Right renal pelvis (tissue), 4 donors: Measurements from ENCODE around the gene SPEM2. TPM values are rescaled to one million over a fixed set of nuclear protein-coding genes. Genes with fewer than 3 reads are reported as not detected.

Experiments used
- DNase-seq, 4 donors: peaks; one replicate each; pipeline ENCODE4 v3.0.0-alpha.2; 2013; ENCODE audit warnings: low read depth in 4 of 4, low spot score in 3 of 4, missing footprints in 1 of 4
- polyA plus RNA-seq, 4 donors: library from polyadenylated mRNA; unstranded; fragments of 120-200 nt; gene quantifications; one replicate each; pipeline ENCODE4 v1.2.1, GENCODE V29; 2013; ENCODE audit not compliant: insufficient read length in 4 of 4

SPEM2 gene
- polyA plus RNA-seq, 4 donors: 0.12 TPM; not detected in 2

DNA sequence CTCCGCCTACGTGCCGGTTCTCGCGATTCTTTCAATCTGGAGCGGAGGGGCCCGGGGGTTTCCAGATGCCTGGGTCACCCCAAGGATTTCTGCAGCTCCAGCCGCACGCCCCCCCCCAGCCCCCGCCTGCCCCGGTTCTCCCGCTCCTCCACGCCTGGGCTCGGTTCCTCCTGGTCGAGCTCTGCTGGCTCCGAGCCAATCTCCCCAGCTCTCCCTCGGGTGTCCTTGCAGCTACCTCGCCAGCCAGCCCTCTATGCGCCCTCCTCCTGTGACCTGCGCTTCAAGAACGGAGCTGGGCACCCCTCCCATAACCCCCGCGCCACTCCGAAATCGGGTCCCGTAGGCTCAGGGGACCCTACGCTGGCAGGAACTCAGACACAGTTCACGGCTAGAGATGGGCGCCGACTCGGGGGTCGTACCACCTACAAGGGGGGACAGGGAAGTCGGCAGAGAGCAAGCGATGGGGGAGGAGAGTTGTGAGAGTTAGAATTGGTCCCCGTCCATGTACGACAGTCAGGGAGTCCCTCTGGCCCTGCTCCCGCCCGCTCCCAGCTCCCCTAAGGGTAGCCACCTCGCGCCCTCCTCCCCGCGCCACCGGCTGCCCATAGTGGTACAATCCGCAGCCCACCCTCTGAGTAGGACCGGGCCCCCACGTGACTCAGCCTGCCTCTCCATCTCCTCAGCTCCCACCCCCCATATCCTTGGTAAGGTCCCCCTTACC, 14.9 kb downstream of the SPEM2 start:
- DNase-seq: no peak

DNA sequence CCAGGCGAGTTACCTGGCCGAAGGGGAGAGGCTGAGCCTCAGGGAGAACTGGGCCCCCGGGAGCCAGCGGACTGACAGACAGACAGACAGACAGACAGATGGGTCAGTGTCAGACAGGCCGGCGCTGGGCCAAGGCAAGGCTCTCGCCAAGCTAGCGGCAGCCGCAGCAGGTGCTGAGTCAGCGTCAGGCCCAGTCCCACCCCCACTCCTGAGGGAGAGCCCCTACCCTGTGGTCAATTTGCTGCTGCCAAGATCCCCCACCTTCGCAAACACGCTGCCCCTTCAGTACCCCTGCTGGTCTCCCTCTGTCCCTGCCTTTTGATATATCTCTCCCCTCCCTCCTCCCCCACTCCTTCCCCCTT, 15.4 kb downstream of the SPEM2 start:
- no peak for DNase-seq

DNA sequence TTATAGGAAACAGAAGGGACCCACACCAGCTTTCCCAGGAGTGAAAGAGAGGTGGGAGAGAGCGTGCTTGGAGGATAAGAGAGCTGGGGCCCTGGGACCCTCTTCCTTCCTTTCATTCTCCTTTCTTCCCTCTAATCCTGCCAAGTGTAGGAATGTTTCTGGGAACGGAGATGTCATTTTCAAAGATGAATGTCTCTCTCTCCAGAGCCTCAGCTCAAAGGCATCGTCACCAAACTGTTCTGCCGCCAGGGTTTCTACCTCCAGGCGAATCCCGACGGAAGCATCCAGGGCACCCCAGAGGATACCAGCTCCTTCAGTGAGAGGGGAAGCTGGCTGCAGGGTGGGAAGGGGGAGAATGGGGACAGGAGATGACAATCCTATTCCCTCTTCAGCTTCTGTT, 15.8 kb downstream of the SPEM2 start:
- DNase-seq: no peak

DNA sequence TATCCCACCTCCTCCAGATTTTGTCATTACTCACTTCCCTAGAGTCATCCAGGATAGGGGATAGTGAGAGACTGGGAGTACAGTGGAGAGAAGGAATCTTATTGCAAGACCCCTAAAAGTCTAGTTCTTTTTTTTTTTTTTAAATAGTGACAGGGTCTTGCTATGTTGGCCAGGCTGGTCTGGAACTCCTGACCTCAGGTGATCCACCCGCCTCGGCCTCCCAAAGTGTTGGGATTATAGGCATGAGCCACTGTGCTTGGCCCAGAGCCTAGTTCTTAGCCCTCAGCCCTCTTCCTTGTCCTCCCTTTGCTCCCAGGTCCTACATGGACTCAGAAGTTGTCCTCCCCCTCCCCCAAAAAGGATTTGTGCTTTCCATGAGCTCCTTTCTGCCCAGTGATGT, 16.7 kb downstream of the SPEM2 start:
- DNase-seq: no peak

DNA sequence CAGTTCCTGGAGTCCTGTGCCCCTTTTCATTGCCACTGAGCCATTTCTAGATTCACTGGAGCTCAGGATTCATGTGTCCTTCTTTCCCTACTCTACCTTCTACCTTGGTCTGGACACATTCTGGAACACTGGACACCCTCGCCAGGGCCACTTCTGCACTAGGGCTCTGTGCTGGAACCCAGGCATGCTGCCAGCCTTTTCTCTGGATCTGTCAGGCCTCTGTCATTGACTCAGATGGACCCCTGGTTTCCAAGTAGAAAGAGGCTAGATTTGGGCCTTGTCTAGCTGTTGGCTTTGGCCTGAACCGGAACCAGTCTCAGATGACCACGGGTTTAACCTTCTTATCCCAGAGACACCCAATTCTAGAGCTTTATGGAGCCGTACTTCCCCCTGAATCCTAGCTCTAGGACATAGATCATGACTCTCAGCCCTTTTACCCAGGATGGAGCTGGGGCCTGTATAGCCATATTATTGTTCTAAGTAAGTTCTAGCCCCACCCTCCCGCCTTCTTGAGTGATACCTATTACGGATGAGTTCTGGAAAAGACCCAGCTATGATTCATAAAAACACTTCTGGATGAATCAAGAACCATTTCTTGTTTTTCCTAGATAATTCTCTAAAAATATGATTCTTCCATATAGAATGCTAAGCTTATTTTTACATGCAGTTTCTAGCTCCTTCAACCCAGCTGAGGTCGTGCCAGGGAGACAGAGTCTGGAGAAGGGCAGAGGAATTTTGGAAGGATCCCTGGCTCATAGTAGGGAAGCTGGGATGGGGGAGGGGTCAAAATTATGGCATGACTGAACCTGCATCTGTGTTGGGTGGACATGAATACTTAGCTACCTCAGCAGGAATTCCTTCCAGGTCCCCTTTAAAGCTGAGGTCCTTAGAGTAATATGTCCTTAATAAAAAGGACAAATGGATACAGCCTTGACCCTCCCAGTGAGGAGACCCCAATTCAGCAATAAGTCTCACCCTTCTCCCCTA, 18.4 kb downstream of the SPEM2 start:
- DNase-seq: no peak

DNA sequence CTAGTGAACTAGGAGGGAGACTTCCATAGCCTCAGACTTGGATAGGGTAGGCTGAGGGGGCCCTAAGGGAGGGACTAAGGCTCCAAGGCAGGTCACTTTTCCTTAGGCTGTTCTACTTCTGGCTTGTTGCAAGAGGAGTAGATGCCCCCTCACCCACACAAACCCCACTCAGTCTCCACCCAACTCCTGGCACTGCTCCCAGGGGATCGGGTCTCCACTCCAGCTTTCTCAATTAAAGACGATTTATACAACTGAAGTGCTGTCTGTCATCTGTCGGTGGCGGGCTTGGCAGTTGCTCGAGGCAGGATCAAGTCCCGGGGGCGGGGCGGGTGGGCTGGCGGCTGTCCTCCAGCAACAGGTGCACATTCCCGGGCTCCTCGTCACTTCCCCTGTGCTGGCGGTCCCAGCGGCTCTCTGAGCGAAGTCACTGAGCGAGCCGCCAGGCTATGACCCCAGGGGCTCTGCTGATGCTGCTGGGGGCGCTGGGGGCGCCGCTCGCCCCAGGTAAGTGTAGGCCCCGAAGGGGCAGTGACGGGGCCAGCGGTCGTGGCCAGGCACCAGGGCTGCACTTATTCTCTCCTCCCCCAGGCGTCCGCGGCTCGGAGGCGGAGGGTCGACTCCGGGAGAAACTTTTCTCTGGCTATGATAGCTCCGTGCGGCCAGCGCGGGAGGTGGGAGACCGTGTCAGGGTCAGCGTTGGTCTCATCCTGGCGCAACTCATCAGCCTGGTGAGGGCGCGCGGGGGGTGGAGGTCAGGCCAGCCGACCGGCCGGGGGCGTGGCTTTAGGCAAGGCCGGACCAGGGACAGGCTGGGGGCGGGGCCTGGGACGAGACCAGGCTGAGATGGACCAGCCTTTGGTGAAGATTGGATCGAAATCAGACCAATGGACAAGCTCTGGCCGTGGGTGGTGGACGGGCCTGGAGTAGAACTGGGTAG, 19.5 kb downstream of the SPEM2 start, which contains the start of gene CHRNB1:
TSS of gene CHRNB1 (plus strand) at position 380 of the 937 bp plus-strand sequence. CDS start at position 447, 67 bp downstream.
- no peak for DNase-seq

DNA sequence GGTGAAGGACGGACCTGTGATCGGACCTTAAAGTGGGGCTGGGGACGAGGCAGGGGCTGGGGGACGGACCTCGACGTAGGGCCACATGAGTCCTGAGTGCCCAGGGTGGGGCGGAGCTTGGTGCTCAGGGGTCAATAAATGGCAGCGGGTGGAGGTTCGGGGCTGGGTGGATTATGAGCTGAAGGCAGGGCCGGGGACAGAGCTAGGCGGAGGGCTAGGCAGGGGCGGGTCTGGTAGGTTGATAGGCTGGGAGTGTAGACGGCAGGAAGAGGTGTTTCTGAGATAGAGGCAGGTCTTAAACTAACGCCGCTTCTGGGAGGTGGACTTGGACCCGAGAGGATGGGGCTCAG, 20.2 kb downstream of the SPEM2 start:
- no peak for DNase-seq

DNA sequence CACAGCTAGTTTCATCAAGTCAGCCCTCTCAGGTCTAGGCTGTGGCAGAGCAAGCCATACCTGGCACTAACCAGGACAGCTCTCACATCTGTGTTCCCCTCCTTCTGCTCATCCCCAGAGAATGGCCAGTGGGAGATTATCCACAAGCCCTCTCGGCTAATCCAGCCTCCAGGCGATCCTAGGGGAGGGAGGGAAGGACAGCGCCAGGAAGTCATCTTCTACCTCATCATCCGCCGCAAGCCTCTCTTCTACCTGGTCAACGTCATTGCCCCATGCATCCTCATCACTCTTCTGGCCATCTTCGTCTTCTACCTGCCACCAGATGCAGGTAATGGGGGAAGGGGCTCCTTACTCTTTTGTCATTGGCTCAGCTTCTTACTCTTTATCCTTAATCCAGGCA, 23.0 kb downstream of the SPEM2 start:
- DNase-seq: no peak

DNA sequence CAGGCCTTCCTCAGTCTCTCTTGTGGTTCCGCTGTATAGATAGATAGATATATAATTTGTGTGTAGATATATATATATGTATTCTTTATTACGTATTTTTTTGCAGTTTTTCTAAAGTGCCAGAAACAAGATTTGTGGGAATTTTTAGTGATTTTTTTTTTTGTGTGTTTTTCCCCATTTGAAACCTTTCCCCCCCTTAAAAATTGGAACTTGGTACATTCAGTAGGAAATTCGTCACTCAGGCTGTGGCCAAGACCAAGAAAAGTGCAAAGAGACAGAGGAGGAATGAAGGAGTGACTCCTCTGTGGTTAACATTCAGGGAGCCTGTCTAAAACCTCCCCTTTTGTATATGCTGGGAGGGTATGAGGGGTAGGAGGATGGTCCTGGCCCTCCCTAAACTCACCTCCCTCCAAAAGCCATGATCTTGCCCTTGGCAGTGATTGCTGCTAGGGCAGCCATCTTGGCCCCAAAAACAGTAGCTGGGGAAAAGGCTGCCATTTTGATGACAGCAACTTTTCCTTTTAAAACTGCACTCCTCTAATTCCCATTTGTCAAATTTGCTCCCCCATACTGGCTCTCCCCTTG, 34.6 kb downstream of the SPEM2 start:
- DNase-seq: no peak

DNA sequence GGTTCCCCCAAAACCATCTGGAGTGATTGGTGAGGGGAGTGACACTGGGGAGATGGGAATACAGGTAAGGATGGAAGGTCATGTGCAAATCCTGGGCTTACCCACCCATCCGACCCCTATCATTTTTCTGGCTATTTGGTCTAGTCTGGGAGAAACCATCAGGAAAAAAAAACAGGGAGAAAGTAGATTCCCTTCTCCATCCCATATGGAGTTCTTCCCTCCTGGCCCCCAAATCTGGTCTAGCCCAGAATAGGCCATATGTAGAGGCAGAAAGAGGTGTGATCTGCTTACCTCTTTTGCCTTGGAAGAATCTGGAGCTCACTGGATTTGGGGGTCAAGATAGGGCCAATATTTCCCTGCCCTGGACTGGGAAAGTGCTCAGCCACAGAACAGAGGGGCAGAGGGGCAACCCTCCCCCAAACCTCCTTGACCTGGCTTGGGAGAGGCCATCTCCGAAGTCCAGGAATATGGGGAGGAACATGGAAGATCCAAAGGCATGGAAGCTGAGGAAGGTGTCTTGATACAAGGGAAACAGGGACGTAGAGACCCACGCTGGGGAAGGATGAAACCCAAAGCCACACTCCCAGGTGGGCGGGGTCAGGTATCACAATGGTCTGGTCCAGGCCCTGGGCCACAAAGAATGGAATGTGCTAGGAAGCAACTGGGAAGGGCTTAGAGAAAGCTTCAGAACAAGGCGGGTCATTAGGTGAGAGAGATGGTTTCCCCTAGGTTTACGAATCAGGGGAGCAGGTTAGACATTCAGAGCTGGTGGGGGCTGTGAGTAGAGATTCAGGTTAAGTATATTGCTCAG, 35.6 kb downstream of the SPEM2 start:
- no peak for DNase-seq

DNA sequence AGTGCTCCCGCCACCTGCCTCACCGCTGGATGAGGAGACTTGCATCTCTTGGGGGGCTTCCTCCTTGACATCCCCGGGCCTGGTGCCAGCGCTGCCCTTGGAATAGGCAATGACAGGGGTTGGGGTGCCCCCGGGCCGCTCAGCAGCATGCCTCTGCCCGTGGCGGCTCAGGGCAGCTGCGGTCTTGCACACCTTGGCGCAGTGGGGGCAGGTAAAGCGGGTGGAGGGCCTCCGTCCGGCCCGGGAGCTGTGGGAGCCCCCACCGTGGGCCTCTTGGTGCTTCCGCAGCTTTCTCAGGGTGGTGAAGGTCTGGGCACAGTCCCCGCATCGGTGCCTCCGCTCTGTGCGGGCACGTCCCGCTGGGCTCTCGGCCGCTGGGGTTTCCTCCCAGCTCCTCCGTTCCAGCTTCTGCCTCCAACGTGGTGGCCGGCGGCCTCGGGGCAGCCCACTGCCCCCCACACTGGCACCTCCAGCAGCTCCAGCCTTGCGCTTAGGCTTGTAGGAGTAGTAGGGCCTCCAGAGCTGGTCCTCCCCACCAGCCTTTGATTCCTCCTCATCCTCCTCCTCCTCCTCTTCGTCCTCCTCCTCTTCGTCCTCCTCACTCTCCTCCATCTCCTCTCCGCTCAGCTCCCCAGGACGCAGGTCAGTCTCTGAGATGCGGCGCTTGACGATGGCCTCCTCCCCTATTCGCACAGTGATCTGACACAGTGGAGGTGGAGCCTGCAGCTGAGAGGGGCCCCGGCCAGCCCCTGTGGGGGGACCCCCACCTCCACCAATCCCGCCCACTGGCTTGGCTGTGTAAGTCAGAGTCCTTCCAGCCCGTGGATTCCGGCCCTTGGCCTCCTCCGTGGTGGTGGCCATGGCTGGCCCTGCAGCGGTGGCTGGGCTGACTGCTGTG, 37.3 kb downstream of the SPEM2 start:
- DNase-seq: no peak

DNA sequence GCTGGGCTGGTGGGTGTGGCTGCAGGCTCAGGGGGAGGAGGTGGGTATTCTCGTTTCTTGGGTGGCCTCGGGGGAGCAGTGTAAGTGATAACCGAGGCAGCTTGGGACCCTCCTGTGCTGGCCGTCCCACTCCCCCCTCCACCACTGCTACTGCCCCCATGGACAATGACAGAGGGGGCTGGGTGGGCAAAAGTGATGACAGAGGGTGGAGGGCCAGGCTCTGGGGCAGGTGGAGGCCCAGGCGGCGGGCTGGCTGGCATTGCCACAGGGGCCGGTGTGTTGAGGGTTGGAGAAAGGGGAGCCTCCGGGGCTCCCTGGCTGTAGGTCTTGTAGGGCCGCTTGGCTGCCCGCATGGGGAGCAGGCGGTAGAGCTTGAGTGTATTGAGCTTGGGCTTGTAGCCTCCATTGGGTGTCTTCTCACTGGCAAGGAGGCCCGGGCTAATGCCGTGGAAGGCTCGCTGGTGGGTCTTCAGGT, 38.0 kb downstream of the SPEM2 start:
- DNase-seq: no peak

DNA sequence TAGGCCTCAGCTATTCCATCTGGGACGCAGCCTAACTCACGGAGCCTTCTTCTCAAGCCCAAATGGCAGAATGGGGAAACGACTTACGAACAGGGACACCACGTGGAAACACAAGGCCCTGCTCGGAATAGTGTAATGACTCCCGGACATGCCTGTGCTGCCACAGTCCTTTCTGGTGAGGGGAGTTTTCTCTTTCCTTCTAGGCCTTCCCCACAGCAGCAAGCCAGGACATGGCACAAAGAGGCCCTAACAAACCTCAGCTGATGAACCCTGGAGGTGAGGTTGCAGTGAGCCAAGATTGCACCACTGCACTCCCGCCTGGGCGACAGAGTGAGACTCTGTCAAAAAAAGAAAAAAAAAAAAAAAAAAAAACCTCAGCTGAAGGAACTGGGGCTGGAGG, 38.7 kb downstream of the SPEM2 start:
- DNase-seq: no peak

DNA sequence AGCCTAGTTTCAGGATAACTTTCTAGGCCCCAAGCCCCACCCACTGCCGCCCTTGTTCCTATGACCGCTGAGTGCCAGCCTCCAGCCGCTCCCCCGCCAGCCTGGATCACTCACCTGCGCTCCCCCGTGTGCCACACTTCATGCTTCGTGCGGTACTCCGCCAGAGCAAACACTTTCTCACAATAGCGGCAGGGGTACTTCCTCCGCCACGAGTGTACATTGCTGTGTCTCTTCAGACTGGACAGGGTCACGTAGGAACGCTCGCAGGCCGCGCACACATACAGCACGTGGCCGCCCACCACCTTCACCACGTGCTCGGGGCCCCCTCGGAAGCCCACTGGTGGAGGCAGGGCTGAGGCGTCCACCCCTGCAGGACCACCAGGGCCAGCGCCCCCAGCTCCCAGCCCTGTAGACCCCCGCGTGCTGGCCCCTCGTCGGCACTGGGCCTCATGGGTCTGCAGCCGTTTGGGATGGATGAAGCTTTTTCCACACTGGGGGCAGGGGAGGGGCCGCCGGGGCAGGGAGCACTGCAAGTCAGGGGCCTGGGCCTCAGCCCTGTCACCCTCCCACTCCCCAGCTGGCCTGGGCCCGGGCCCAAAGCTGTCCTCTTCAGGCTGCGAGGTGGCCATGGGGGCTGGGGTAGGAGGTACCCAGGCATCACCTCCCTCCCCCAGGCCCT, 40.3 kb downstream of the SPEM2 start:
- no peak for DNase-seq

DNA sequence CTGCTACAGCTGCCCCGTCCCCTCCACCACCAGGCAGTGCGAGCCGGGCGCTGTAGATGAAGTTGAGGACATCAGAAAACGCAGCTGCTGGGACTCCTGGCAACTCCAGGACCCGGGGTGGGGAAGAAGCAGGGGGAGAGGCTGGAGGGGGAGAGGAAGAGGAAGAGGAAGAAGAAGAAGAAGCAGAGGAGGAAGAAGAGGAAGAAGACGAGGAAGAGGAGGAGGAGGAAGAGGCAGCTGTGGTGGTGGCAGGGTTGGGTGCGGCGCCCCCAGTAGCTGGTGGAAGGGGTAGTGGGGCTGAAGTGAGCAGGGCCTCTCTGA, 40.9 kb downstream of the SPEM2 start:
- no peak for DNase-seq

DNA sequence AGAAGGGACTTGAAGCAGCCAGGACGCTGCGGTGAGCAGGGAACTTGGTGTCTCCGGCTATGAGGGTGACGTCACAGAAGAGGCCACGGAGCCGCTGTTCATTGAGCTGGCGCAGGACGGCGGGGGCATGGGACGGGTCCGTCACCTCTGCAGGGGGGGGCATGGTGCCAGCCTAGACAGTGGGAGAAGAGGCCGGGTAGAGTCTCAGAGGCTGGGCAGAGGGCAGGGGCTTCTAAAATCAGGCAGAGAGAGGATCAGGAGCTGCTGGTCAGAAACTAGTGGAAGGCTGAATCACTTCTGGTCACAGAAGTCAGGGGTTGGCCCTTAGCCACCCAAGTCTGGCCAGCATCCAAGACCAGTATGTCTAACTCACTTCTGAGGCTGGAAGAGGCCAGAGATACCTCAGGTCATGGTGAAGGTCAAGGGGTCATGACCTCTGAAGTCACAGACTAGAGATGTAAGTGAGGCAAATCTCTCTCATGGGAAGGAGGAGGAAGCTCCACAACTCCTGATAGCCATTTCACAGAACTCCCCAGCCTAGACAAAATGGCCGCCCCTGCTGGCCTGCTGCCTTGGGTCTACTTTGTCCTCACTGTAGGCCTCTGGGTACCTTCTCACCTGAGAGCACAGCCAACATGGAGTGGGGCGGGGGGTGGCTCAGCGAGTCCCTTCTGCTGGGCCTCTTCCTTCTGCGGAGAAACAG, 41.4 kb downstream of the SPEM2 start:
- DNase-seq: no peak

DNA sequence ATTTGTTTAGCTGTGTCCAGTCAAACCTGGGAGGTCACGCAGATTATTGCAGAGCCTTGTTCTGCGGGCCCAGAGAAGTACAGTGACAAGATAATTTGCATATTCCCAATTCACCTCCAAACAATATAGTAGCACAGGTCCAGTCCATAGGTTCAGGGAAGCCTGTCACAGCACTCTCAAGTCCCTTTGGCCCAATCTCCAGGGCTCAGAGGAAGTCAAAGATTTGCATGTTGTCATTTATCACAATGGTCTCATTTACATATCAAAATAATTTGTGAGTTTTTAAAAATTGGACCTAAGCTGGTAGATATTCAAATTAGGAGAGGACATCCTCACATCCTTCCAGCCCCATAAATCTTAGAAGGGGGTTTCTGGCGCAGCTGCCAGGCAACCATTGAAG, 42.1 kb downstream of the SPEM2 start:
- DNase-seq: no peak
